ENCODE results near the gene PANX2.

GRCh38 chr22:50207383-50208140 lies 37.0 kb downstream of the PANX2 start:
- TF ChIP-seq CTCF (conservative IDR thresholded peaks at IDR 0.05; ENCODE audit: low read depth, low read length) = no peak
- no peak for TF ChIP-seq POLR2A (IDR thresholded peaks at IDR 0.05; ENCODE audit: low read depth, low read length)

Data from IMR-90 (cell line).